GM18861 (cell line): ENCODE results near the gene PLIN1.

ENCODE experiments used
- ATAC-seq: cut with Tn5 transposase; IDR thresholded peaks from one replicate; pipeline ENCODE4 v1.9.1; 2021; ENCODE audit not compliant: unreplicated experiment

PLIN1 gene

DNA sequence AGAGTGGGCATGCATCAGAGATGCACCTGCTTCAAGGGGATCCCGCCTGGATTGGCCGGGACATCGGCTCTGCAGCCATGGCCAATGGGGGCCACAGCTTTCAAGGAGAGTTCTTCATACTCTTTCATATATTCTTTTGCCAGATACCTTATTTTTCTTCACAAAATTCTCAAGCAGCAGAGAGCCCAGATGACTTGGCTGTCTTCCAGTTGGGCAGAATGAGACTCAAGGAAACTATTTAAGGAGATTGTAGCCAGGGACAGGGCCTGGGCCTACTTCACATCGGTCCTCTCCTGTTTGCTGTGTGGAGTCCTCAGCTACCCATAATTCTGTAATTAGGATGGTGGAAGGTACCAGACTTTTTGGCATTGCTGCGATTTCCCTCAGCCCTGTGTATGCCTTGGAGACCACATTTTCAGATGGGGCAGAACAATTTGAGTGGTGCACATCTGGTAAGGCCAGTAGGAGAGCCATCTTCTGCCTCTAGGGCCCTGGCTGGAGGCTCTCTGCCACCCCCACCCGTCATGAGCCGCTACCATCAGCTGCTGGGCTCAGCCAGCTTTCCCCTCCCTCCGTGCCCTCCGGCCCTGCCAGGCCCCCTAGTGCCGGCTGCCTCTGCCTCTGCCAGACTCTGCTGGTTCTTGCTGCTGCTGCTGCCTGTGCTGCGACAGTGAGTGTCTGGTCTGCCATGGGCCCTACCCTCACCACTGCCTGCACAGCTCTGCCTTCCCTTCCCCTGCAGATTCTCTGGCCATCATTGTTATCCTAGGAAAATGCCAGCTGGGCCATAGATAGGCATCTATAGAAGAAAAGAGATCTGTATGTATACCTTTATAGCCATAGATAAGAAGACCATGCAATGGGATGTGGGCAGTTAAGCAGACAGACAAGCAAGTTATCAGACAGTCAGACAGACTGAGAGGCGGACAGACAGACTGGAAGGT, 6.7 kb downstream of the PLIN1 start:
- ATAC-seq = no peak

DNA sequence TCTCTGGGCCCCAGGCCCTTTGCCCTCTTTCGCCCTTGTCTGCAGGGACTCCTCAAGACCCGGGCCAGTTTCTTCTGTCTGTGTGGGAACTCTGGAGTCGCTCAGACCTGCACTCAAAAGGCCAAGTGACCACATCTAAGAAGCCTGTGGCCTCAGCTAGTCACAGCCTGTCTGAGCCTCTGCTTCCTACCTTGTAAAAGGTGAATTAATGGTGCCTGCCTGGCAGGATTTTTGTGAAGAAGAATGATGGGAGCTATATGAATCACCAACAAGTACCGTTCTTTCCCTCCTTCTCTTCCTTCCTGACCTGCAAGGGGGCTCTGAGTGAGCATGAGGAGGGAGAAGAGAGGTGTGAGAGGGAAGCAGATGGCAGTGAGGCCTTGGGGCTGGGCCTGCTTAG, 7.5 kb downstream of the PLIN1 start:
- no peak for ATAC-seq

DNA sequence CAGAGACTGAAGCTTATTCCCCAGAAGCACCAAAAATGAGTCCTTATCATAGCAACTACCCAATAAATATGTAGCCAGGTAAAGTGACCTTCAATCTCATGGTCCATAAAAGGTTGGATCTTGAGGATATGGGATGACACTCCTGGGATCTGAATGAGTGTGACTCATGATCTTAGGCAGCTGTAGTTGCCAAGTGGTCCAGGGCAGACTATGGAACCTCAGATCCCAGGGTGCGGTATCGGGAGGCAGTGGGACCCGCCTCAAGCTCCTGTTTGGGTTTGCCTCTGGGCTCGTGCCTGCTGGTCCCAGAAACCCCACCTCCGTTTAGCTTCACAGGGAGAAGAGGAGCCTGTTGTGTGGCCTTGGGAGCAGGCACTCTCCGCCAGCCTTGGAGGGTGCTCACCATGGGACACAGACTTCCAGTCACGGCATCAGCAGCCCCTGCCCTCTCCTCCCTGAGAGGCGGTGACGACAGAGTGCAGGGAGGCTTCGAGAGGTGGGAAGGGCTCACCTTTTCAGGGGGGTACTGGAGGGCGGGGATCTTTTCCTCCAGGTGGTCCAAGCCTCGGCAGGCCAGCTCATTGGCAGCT, 8.1 kb downstream of the PLIN1 start:
- no peak for ATAC-seq

DNA sequence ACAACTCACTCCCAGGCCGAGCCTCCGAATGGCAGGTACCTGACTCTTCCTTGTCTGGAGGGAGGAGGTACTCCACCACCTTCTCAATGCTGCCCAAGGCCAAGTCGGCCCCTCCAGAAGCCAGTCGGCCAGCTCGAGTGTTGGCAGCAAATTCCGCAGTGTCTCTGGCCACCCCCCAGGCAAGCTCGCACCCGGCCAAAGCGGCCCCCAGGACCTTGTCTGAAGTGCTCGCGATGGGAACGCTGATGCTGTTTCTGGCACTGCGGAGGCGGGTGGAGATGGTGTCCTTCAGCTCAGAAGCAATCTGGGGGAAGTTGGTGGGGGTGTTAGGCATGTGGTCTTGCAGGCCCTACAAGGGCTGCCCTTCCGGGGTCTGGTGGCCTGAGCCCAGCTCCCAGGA, 9.2 kb downstream of the PLIN1 start:
- ATAC-seq = no peak

DNA sequence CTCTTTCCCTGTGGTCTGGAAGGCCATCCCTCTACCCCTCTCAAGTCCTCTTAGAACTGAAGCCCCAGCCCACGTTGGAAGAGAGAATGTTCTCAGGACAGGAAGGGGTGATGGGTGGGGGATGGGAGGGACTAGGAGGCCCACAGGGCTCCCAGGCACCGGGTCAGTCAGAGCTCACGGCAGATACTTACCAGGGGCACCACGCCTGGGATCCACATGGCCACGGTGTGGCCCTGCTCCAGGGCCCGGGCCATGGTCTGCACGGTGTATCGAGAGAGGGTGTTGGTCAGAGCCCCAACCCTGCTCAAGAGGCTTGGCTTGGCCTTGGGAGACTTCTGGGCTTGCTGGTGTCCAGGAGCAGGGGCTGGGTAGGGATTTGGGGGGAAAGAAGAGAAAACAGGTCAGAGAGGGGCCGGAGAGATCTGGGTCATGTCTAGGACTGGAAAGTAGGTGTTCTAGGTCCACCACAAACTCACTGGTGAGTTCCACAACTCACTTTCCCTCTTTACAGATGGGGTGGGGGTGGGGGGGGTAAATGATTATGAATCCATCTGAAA, 9.8 kb downstream of the PLIN1 start:
- ATAC-seq = no peak

DNA sequence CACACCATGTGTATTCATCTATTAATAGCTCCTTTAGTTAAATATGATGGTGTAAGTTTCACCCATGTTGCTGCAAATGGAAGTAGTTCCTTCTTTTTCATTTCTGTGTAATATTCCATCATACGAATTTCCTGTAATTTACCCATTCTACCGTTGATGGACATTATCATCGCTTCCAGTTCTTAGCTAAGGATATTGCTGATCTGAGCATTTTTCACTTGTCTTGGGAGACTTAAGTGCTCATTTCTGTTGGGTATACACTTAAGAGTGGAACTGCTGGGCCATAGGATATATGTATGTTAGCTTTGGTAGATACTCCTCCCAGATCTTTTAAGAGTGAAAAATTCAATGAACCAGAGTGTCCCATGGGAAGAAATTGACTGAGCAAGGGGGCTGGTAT, 11.0 kb downstream of the PLIN1 start:
- ATAC-seq = no peak

DNA sequence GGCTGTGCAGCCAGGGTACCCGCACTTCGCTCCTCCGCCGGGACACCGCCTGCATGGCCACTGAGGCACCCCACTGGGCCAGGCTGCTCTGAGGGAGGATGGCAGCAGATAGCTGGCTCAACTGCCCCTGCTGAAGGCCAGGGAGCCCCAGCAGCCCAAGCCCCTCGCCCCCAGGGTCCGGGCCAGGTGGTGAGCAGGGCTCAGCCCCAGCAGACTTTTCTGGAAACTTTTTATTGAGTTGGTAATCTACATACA, 11.5 kb downstream of the PLIN1 start:
- ATAC-seq = no peak

DNA sequence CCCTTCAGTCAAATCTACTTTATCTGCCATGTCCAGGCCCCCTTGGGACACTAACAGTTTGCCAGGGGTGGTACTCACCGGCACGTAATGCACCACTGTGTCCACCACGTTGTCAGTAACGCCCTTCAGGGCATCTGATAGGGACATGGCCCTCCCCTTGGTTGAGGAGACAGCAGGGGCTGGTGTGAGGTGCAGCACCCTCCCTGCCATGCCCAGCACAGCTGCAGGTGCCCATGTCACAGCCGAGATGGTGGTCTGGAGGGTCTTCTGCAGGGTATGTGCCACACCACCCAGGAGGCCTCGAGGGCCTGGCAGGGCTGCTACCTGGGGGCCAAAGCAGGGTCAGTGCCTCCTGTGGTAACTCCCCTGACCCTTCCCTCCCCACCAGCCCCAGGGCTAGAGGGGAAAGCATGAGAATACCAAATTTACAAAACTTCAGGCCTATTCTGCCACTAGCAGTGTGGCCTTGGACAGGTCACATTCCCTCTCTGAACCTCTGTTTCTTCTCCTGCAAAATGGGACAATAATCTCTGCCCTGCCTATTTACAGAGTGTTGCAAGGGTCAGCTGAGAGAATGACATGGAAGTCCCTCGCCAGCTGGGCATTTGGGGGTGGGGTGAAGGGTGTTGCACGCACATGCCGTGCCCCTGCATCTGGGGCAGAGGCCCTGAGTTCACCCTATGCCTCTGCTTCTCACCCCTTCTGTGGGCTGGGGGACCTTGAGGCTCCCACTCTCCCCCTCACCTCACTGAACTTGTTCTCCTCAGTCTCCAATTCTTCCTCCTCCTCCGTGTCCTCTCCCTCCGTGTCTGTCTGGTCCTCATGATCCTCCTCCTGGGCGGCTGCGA, 12.1 kb downstream of the PLIN1 start:
- ATAC-seq = no peak

DNA sequence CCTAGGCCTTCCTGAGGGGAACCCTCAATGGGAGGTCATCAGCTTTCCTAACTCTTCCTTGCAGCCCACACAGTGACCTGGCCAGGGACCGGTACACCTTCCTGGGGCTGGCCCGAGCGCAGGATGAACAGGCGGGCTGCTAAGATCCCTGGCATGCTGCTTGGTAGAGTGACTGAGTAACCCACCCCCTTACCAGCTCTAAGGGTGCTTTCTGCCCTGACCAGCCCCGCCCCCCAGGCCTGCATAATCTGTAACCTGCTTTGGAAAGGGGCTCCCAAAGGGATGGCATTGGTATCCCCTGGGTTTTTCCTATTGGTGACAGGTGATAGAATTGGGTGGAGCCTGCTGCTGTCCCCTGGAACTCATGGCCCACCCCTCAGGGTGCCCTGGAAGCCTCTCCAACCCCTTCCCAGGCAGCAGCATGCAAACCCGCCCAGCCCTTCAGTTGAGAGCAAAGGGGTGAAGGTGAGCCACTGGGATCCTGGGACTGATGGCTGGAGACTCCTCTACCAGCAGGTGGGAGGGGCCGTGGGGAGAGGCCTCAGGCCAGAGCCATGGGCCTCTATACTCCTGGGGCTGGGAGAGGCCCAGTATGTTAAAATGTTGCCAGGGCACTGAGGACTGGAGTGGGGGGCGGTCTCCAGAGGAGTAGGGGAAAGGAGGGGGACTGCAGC, 12.8 kb downstream of the PLIN1 start:
- ATAC-seq = no peak

DNA sequence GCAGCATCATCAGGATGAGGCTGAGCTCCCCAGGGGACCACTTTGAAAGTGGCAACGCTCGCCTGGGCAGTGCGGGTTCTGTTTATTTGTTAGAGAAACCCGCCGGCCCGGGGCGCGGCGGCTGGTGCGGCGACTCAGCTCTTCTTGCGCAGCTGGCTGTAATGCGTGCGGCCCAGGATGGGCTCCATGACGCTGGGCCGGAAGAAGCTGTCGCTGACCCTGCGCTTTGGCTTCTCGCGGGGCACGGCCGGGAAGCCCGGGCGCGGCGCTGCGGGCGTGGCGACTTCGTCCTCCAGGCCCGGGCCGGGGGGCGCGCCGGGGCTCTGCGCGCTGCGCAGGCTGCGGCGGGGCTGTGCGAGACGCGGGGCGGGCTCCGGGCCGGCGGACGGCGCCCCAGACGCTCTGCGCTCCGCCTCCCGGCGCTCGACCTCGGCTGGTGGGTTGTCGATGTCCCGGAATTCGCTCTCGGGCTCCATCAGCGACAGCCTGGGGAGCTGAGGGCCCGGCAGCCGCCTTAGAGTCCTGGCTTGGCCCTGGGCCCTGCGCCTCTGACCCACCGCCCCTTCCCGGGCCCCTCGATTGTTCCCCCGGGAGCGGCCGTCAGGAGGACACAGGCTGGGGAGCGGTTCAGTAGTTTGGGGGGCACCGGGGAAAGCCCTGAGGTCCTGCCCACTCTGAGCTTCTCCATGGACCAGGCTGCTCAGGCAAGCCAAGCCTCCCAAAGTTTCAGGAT, 13.6 kb downstream of the PLIN1 start:
- no peak for ATAC-seq

DNA sequence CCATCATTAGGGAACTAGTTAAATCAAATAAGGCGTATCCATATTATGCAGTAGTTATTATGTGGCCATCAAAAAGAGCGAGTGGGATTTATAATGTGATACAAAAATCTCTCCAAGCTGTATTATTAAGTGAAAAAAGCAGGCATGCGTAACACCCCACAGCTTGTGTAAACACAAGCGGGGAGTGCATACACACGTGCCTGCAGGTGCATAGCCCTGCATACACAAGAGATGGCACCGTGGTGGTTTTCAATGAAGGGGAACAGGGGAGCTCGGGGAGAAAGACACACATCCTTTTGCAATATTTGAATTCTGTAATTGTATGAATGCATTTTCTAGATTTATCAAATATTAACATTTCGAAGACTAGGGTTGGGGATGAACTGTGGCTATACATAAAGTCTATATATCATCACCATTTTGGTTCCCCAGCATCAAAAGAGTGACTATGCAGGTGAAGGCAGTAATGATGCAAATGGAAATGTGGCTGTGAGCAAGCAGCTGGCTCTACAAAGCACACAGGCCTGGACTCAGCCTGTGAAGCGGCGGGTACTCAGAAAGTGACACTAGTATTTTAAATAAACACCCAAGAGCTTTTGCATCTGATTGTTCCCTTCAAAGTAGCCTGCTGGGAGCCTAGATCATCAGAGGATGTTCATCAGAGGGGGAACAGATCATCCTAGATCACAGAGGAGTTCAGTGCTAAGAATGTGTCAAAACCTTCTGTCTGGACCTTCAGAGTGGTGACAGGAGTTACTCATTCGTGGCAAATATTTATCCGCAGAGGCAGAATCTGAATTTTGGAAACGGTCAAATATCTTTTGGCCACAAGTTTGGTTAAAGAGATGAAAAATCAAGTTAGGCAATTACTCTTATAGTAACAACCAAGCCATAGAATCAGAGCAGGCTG, 14.5 kb downstream of the PLIN1 start:
- ATAC-seq = no peak

DNA sequence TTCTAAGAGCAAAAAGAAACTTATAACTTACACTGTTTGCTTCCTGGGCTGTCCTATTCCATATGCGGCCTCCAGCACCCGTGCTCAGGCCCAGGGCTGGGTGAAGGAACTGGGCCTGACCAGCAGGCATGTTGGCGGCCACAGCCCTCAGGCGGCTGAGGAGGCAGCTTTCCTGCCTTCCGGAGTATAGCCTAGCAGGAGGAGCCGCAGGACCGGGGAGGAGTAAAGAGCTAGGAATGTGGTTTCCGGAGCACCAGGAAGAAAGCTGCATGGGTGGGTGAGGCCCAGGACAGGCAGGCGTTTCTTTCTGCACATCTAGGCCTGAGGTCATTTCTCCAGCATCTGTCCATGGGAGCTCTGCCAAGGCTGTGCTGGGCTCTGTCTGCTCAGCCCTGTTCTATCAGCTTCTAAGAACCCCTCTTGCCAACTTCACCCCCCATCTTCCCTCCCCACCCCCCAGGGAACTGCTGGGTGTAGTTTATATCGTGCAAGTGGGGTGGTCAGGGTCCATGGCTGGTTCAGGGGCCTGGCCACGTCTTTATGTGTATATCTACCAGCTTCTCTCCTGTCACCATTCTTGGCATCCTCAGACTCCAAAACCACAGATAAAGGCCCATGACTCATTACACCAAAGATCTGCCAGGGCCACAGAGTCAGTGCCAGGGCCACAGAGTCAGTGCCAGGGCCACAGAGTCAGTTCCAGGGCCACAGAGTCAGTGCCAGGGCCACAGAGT, 16.1 kb downstream of the PLIN1 start:
- ATAC-seq = no peak

DNA sequence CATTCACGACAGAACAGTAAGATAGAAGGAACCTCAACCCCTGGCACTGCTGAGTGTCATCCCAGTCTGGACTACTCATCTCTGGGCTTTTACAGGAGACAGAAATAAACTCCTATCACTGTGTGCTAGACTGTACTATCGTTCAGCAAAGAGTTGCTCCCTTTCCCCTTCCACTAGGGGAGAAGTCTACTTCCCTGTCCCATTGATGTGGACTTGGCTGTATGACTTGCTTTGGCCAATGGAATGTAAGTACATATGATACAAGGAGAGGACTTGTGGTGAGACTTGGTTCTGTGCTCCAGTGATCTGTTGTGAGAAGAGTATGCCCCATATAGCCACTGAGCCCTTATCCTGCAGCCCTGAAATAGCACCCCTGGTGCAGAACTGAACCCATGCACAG, 18.6 kb downstream of the PLIN1 start:
- no peak for ATAC-seq

DNA sequence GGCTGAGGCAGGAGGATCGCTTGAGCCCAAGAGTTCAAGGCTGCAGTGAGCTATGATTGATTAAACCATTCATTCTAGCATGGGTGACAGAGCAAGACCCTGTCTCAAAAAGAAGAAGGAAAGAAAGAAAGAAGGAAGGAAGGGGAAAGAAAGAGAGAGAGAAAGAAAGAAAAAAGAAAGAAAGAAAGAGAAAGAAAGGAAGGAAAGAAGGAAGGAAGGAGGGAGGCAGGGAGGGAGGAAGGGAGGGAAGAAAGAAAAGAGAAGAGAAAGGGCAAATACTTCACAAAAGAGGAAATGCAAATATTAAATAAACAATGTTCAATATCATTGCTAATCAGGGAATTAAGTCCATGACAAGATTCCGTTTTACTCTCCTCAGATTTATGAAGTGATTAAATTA, 19.9 kb downstream of the PLIN1 start:
- ATAC-seq = no peak

DNA sequence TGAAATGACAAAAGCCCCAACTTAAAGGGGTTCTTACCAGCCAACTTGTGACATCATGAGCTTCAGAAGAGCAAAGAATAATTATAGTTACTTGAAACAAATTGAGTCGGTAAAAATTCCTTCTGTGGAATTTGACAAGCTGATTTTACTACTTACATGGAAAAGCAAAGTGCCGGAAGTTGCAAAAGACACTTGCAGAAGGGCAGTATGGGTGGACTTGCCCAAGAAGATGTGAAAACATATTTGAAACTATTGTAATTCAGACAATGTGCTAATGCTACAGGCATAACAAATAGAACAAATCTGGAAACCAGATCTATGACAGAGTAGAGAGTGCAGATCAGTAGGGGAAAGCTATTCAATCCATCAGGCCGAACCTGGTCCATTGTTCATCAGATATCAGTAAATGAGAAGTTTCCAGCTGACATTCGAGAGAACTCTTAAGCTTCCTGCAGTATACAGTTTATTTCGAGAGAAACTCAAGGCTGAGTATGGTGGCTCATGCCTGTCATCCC, 21.4 kb downstream of the PLIN1 start:
- ATAC-seq = no peak

DNA sequence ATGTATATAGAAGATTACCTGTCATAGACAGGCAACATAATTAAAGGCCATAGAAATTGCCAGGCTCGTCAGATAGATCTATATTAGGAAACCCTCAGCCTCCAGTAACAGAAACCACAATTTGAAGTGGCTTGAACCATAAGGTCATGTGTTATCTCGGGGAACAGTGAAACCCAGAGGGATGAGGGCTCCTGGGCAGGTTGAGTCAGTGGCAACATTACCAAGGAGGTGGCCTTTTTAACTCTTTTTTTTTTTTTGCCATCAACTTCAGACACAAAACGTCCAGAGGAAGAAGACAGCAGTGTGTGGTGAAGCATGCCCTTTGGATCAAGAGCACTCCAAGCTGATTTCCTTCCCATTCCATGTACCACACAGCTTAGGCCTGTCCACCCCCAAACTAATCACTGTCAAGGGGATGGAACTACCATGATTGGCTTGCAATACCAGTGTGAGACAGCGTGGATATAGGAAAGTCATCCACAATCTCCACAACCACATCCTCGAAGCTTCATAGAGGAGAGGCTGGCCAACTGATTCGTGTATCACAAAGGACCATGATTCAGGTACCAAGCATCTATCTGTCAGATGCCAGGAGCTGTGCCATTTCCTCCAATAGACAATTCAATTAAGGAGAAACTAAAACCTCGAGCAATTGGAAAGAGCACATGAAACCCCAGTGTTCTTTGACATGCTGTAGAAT, 22.9 kb downstream of the PLIN1 start:
- ATAC-seq = no peak

DNA sequence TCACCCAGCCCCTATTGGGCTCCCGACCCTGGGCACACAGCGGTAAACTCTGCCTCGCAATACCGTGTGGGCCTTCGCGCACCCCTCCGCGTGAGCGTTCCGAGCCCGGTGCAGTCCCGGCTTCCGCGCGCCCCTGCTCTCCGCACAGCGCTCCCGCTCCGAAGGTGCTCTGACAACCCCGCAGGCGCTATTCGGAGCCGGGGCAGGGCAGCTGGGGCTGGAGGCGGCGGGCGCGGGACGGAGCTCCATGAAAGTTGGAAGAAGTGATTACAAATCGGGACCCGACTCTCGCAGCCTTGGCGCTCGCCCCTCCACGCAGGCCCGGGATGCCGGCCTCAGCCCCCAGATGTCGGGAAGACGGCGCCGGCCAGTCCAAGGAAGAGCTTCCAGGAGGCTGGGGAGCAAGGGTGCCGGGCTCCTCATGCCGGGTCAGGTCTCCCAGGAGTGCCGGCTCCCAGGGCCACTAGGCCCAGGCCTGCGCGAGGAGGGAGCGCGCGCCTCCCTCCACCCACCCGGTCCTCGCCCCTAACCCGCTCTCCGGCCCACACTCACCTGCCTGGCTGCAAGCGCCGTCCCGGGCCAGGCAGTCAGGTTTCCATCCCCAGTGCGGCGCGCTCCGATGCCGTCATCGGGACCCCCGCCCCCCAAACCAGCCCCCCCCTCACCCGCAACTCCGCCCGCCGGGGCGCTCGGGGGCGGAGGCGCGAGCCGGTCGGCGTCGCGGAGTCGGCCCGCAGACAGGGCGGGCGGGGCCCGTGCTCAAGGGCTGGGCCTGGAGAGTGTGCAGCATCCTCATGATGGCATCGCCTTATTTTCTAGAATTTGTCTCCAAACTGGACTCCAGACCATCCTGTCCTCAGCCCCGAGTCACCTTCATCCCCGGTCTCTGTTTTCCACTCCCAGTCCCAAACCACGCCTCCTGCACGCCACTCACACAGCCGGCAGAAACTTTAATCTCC, 24.0 kb downstream of the PLIN1 start, which contains the start of gene KIF7:
KIF7 (minus strand) TSS at position 621 of the 959 bp plus-strand sequence. CDS start 2,537 bp downstream, outside the sequence.
- ATAC-seq = no peak
